ENCODE results near the gene CYP26A1.

DNA sequence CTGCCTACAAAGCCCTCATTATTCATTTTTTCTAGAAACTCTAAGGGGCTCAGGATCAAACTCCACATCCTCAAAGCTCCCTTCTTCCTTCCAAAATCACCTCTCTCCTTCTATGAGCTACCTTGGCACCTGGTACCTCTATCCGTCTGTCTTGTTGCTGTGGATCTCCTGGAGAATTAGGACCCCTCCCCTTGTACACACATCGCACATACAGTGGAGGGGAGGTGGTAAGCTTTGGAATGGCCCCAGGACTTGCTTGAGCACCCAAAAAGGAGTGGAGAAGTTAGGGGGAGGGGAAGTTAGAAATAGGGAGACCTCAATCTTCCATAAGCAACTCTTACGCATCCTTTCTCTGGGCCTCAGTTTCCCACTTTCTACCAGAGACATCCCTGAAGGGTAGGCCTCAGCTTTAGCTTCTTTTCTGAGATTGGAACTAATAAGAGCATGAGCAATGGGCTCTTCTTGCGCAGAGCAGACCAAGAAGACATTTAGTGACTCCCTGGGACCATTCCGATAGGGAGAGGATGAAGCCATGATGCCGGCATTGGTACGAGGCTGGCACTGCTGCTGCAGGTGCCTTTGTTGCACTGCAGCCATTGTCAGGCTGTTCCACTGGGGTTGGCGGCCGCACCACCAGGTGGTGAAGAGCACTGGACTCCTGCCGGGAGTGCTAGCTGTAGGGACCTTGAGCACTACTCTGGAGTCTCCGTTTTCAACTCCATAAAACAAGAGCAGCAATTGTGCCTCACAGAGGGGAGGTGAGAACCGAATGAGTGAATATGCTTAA lies 8.6 kb upstream of the CYP26A1 start:
- TF ChIP-seq POLR2A (IDR thresholded peaks at IDR 0.05; ENCODE audit: low read depth, low read length), result no peak
- no peak for TF ChIP-seq TAF1 (IDR thresholded peaks at IDR 0.05; ENCODE audit: borderline replicate concordance, low read depth, low read length)
- TF ChIP-seq POLR2AphosphoS5 (IDR thresholded peaks at IDR 0.05; ENCODE audit: low read depth, low read length), result no peak
